ENCODE results near the gene CHURC1.

DNA sequence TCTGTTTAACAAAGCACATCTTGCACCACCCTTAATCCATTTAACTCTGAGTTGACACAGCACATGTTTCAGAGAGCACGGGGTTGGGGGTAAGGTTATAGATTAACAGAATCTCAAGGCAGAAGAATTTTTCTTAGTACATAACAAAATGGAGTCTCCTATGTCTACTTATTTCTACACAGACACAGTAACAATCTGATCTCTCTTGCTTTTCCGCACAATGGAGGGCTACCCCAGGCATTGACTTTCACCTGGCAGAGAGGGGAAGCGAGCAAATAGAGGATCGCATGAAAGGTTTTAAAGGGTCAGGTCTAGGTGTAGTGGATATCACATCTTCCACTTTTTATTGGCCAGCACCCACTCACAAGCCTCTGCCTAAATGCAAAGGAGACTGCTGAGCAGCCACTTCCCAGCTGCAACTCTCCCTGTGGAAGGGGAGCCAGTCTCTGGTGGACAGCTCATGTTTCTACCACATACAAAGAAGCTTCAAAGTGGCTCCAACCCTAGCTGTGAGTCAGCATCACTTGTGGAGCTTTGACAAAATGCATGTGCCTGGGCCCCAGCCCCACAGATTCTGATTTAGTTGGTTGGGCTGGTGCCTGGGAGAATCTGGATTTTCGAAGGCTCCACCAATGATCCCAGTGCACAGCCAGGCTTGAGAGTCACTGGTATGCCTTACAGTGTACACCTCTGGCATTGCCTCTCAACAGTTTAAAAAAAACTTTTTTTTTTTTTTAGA is 65.2 kb downstream of the CHURC1 start:
- TF ChIP-seq CTCF (IDR thresholded peaks at IDR 0.05; ENCODE audit: low read depth, low read length, poor library complexity, severe bottlenecking) (no peak), EZH2phosphoT487 (IDR thresholded peaks at IDR 0.05; ENCODE audit: borderline replicate concordance, low read length) (no peak)

All from DOHH2 (cell line).